Hippocampal formation (tissue), 2 donors: Measurements from ENCODE around the gene TLR10.

Experiments
- DNase-seq, 2 donors: peaks; one replicate each; lab custom pipeline; 2025; lab: John Stamatoyannopoulos, UW

Gene TLR10

GRCh38 chr4:38730830-38731646, 51.8 kb downstream of the TLR10 start:
- DNase-seq = peak; percentile 46 to 67

- no peak for DNase-seq
Observed at GRCh38 chr4:38730493-38730829, 52.3 kb downstream of the TLR10 start.

- no peak for DNase-seq
Observed at GRCh38 chr4:38728631-38729141, 54.1 kb downstream of the TLR10 start.

- no peak for DNase-seq
Observed at GRCh38 chr4:38724475-38724808, 58.3 kb downstream of the TLR10 start.

GRCh38 chr4:38723726-38724474, 58.9 kb downstream of the TLR10 start:
- DNase-seq = no peak

GRCh38 chr4:38723114-38723513, 59.7 kb downstream of the TLR10 start:
- DNase-seq = no peak
